Glutamatergic neuron (in vitro differentiated cells): ENCODE data around the gene TOMM5. TPM values are rescaled to one million over a fixed set of nuclear protein-coding genes. Genes with fewer than 3 reads are reported as not detected.

Source experiments
- DNase-seq: peaks from one replicate; pipeline ENCODE4 v3.0.0; 2022
- H3K27ac Mint-ChIP-seq: one replicate; pipeline ENCODE4 v1.8.0; 2020; ENCODE audit warnings: mild to moderate bottlenecking, mixed read lengths, inconsistent platforms; ENCODE audit not compliant: unreplicated experiment
- H3K27me3 Mint-ChIP-seq: one replicate; pipeline ENCODE4 v1.8.0; 2020; ENCODE audit warnings: mild to moderate bottlenecking, moderate library complexity, mixed read lengths, inconsistent platforms; ENCODE audit not compliant: unreplicated experiment
- H3K36me3 Mint-ChIP-seq: one replicate; pipeline ENCODE4 v1.8.0; 2020; ENCODE audit warnings: mild to moderate bottlenecking, mixed read lengths, inconsistent platforms; ENCODE audit not compliant: unreplicated experiment
- H3K4me1 Mint-ChIP-seq: one replicate; pipeline ENCODE4 v1.8.0; 2020; ENCODE audit warnings: mild to moderate bottlenecking, low read depth, mixed read lengths, inconsistent platforms; ENCODE audit not compliant: unreplicated experiment
- H3K4me3 Mint-ChIP-seq: one replicate; pipeline ENCODE4 v1.8.0; 2020; ENCODE audit warnings: mild to moderate bottlenecking, mixed read lengths, inconsistent platforms; ENCODE audit not compliant: unreplicated experiment
- H3K9me3 Mint-ChIP-seq: one replicate; pipeline ENCODE4 v1.8.0; 2020; ENCODE audit warnings: mild to moderate bottlenecking, moderate library complexity, mixed read lengths, inconsistent platforms; ENCODE audit not compliant: unreplicated experiment
- total RNA-seq: library from RNA; stranded (reverse); fragmentation: NEBNext Ultra II Directional; extraction: Animal tissue kit (Norgen Biotek cat#: 25700); gene quantifications from one replicate; pipeline ENCODE4 v1.2.1, GENCODE V29; 2021; ENCODE audit not compliant: unreplicated experiment
- TF ChIP-seq, protein P1 (sequence below): fragments of 200-600 bp; sonication (generic); IDR thresholded peaks from one replicate; pipeline ENCODE4 v1.5.0; 2021; ENCODE audit not compliant: partially characterized antibody, unreplicated experiment

The TOMM5 gene
- total RNA-seq, 1 donor from 2014 or later: 52.4 TPM

DNA sequence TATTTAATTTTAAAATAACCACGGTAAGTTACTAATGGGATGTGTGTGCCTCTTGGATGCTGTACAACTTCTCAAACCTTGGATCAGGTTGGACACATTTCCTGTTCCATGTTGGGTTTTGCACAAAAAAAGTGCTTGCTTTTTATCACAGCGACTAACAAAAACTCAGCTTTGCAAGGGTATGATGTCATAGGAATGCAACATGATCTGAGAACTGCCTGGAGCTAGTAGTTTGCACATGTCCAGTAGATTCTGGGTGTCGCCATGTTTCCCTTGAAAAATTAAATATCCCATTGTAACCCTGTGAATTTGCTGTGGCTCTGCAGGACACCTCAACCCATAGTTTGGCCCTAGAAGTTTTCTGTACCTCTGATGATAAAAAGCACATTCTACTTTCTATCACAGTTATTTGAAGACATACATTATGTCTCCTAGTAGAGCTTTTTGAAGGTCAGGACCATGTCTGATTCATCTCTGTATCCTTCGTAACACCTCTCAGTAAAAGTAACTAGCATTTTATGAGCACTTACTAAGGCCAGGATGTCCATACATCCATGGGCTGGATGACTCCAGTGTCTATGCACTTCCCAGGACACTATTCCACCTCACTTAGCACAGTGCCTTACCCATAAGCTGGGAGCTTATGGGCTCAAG is 46.8 kb upstream of the TOMM5 start:
- Mint-ChIP-seq H3K9me3 (peaks cover 4% of the 10 kb centered on the region), H3K4me3 (no peak overlapping the region), H3K4me1 (peaks cover 47% of the 10 kb centered on the region), H3K27ac (peak overlapping the region; percentile 93), H3K36me3 (no peaks in the 10 kb centered on the region), H3K27me3 (peaks cover 5% of the 10 kb centered on the region)
- TF ChIP-seq, protein P1, sequence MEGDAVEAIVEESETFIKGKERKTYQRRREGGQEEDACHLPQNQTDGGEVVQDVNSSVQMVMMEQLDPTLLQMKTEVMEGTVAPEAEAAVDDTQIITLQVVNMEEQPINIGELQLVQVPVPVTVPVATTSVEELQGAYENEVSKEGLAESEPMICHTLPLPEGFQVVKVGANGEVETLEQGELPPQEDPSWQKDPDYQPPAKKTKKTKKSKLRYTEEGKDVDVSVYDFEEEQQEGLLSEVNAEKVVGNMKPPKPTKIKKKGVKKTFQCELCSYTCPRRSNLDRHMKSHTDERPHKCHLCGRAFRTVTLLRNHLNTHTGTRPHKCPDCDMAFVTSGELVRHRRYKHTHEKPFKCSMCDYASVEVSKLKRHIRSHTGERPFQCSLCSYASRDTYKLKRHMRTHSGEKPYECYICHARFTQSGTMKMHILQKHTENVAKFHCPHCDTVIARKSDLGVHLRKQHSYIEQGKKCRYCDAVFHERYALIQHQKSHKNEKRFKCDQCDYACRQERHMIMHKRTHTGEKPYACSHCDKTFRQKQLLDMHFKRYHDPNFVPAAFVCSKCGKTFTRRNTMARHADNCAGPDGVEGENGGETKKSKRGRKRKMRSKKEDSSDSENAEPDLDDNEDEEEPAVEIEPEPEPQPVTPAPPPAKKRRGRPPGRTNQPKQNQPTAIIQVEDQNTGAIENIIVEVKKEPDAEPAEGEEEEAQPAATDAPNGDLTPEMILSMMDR: no peak
- no peak for DNase-seq

DNA sequence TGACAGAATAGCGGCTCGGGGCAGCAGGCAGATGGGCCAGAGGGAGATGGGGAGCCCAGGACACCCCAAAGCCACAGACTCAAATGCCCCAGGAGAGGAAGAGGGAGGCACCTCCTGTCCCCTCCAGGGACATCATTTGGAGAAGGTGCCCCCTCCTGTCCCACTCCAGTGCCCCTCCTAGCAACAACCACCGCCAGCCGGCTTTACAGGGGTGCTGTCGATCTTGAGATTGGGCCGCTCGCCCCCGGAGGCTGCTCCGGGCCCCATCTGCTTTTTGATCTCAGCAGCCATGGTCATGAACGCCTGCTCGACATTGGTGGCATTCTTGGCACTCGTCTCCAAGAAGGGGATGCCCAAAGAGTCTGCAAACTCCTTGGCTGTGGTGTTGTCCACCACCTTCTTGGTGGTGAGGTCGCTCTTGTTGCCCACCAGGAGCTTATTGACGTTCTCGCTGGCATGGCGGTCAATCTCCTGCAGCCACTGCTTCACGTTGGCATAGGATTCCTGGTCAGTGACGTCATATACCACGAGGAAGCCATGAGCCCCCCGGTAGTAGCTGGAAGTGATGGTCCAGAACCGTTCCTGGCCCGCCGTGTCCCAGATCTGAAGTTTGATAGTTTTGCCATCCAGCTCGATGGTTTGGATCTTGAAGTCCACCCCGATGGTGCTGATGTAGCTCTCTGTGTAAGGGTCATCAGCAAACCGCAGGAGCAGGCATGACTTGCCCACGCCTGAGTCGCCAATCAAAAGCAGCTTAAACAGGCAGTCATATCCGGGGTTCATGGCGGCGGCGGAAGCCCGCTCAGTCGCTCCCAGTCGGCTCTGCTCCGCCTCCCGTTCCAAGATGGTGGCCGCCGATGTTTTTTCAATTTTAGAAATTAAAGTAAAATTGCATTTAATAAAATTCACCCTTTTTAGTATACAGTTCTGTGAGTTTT is 44.4 kb upstream of the TOMM5 start:
- no peak for DNase-seq
- H3K4me3 Mint-ChIP-seq: no peak overlapping the region
- peaks cover 35% of the 10 kb centered on the region for H3K4me1 Mint-ChIP-seq
- H3K27ac Mint-ChIP-seq: no peak overlapping the region
- peaks cover 4% of the 10 kb centered on the region for H3K9me3 Mint-ChIP-seq
- peaks cover 5% of the 10 kb centered on the region for H3K27me3 Mint-ChIP-seq
- no peaks in the 10 kb centered on the region for H3K36me3 Mint-ChIP-seq
- TF ChIP-seq, protein P1: no peak

- DNase-seq: no peak
- no peaks in the 10 kb centered on the region for H3K36me3 Mint-ChIP-seq
- no peak overlapping the region for H3K27ac Mint-ChIP-seq
- TF ChIP-seq, protein P1: no peak
- H3K4me3 Mint-ChIP-seq: no peak overlapping the region
- peaks cover 3% of the 10 kb centered on the region for H3K9me3 Mint-ChIP-seq
- peaks cover 5% of the 10 kb centered on the region for H3K27me3 Mint-ChIP-seq
- peaks cover 25% of the 10 kb centered on the region for H3K4me1 Mint-ChIP-seq
Measured at GRCh38 chr9:37635808-37636207, 43.4 kb upstream of the TOMM5 start.

DNA sequence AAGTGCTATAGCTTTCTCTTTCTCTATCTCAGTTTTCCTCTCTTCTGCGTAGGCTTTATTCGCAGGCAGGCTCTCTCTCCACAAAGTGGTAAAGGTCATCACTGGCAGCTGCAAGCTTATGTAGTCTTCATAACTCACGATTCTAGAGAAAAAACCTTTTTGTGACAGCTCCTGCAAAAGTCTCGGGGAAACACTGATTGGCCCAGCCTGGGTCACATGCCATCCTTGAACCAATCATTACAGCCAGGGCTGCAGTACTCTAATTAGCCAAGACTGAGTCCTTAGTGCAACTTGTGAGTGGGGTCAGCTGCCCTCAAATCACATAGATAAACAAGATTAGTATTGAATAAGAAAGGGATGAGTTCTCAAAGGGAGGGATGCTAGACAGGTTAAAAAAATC is 40.1 kb upstream of the TOMM5 start:
- H3K27me3 Mint-ChIP-seq: peaks cover 5% of the 10 kb centered on the region
- H3K9me3 Mint-ChIP-seq: peaks cover 3% of the 10 kb centered on the region
- no peak for DNase-seq
- peaks cover 5% of the 10 kb centered on the region for H3K4me1 Mint-ChIP-seq
- TF ChIP-seq, protein P1: no peak
- H3K4me3 Mint-ChIP-seq: no peak overlapping the region
- no peaks in the 10 kb centered on the region for H3K36me3 Mint-ChIP-seq
- H3K27ac Mint-ChIP-seq: no peak overlapping the region
